DMS114 treated with DMSO at 0.1 percent for 48 hours (cell line): ENCODE data around the gene ITGA2B.
"Not testable (repeated sequence)": the region's sequence is repeated elsewhere in the genome, so short reads cannot be mapped to it uniquely, and the experiment has no call there.

ENCODE experiments used
- DNase-seq: peaks from one replicate; lab custom pipeline; 2025; ENCODE audit not compliant: unreplicated experiment; lab: John Stamatoyannopoulos, UW

The ITGA2B gene

DNA sequence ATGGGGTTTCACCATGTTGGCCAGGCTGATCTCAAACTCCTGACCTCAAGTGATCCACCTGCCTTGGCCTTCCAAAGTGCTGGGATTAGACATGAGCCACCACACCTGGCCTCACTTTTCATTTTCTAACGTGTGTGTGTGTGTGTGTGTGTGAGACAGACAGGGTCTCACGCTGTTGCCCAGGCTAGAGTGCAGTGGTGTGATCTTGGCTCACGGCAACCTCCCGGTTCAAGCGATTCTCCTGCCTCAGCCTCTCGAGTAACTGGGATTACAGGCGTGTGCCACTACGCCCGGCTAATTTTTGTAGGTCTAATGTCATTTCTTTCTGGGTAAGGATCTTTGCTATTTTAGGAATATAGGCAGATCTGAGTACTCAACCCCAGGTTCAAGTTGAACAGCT lies 4.7 kb upstream of the ITGA2B start:
- not testable (repeated sequence) for DNase-seq

DNA sequence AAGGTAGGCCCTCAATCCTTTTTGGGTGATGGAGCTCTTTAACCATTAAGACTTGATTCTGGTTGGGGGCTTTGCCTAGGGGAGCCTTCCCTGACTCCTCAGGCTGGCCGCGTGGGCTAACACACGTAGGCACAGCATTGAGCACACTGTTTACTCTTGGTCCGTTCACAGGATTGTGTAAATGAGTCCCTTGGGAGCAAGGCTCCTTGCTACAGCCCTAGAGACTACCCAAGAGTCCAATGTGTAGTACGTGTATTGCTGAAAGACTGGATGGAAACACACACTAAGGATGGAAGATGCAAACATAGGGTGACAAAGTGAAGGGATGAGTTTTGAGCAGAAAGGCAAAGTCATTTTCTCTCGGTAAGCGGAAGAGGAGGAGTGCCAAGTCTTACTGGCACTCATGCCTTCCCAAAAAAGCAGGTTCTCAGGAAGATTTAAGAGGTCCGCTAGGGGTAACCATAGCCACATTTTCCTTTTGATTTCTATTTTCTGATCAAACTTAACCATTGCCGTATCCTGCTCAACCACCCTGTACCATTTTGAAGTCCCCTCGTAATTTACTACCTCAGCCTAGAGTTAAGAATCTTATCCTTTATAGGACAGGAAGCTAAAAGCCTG lies 911 bp upstream of the ITGA2B start:
- no peak for DNase-seq

DNA sequence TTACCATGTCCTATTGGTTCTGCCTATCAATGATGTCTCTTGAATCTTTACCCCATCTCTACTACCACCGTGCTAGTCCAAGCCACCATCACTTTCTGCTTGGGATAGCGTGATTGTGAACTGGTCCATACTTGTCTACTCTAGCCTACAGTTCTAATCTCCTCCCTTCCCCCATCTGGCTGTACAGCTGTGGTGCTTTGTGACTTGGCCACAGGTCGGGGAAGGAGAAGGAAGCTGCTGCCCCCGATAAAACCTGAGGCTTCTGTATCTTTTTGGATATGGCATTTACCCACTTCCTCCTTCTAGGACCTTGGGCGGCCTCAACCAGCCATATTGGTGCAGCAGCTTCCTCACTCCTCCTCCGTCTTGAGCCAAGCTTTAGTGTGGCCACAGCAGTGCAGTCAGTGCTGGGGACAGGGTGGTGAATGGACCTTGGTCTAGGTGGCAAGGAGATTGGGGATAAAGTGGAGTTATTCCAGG lies 314 bp upstream of the ITGA2B start:
- no peak for DNase-seq

DNA sequence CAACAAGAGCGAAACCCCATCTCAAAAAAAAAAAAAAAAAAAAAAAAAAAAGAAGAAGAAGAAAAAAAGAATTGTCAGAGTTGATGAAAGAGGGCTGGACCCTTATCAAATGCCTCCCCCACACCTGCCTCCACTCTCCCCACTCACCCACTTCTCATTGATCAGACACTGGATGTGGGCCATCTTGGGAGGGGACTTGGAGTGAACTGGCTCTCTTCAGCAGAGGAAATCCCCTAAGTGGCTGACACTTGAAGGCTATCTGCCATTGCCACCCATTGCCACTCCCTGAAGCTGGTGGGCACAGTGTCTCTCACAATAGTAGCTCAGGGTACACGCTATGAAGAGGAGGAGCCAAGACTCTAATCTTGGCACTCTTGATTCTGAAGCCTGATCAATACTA lies 1.6 kb downstream of the ITGA2B start:
- DNase-seq = no peak

DNA sequence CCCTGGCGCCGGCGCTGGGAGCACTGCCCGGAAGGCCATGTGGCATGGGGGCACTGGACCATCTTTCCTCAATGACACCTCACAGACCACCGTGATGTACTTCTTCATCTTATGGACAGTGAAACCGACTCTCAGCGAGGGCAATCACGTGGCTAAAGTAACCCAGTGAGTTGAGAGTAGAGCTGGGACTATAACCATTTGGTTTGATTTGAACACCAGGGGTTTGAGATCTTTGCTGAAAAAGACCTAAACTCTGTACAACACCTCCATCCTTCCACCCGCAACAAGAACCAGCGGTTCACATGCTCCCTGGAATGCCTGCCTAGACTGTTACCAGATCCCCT lies 3.3 kb downstream of the ITGA2B start:
- no peak for DNase-seq

DNA sequence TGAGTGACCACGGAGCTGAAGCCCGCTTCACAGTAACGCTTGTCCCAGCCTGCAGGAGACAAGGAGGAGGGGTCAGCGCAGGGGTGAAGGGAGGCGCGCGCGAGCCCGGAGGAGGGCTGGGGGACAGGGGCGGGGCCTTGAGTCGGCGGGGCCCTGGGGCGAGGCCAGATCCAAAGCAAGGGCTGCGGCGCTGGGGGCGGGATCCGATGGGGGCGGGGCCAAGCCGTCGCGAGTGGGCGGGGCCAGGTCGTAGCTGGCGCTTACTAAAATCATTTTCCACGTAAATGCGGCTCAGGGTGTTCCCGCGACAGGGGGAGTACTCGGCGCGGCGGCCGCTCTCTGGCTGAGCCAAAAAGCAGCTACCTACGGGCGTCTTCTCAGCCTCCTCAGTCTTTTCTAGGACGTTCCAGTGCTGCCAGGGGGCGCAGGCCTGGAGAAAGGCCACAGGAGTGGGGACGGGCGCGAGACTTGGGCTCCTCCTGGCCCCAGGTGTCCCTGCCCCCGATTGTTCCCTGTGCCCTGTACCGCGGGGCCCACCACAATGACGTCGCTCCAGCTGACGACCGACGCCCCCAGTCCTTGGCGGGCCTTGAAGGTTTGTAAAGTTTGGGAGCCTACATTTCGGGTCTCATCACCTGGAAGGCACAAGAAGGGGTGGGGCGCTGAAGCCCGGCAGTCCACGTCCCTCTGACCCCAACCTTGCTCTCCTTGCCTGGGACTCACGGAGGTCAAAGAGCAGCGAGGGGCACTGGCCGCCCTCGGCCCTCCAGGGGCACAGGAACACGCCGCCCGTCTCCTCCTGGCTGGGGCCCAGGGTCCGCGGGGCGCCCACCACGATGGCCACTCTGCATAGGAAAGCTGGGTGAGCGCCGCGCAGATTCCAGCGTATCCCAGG lies 3.9 kb downstream of the ITGA2B start:
- DNase-seq = peak; percentile 43

DNA sequence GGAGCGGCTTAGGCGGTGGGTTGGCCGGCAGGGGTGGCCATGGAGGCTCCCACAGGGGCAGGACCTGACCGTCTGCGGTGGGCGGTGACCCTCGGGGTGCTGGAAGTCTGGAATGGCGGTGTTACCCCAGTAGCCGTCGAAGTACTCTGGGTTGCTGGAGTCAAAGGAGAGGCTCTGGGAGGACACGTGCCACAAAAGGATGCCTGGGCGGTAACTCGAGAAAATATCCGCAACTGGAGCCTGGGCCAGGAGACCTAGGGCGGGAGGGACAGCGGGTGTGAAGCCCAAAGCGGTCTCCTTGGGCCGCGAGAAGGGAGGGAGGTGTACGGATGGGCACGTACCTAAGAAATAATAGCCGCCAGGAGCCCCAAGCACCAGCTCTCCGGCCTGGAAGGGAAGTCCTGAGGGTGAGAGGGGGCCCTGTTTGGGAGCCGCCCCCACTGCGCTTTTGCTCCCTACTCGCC lies 4.6 kb downstream of the ITGA2B start:
- no peak for DNase-seq

DNA sequence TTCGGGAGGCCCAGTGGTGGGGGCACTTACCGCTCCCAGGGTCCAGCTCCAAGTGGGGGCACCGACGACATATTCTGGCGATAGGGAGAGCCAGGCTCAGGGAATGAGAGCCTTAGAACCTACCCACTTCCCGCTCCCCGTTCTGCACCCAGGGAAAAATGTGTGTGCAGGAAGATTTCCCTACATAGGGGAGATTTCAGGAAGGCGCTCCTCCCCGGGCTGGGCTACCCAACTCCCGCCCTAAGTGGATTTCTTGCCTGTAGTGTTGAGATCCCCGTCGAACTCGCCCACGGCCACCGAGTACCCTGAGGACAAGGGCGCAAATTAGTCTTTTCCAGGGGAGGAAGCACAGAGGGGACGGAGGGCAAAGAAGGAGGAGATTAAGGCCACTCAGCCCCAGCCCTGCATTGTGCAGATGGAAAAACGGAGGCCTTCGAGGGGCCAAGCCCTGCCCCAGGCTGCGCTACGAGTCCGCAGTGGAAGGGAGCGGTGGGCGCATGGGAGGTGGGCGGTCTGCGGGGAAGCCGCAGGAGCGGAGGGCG lies 5.1 kb downstream of the ITGA2B start:
- DNase-seq = no peak

DNA sequence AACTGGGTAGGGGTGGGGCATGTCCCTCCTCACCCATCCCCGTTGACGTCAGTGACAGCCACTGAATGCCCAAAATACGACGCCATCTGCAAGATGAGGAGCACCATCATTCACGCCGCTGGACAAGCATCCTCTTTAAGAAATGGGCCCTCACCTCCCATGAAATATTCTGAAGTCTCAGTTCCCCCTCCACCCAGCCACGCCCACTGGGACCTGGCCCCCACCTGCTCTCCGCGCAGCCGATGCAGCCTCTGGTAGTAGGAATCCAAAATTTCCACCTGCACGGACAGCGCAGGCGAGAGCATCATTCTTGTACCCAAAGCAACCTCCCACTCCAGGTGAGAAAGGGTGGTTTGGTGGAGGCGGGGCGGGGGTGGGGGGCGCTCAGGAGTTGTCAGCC lies 5.6 kb downstream of the ITGA2B start:
- DNase-seq = no peak

DNA sequence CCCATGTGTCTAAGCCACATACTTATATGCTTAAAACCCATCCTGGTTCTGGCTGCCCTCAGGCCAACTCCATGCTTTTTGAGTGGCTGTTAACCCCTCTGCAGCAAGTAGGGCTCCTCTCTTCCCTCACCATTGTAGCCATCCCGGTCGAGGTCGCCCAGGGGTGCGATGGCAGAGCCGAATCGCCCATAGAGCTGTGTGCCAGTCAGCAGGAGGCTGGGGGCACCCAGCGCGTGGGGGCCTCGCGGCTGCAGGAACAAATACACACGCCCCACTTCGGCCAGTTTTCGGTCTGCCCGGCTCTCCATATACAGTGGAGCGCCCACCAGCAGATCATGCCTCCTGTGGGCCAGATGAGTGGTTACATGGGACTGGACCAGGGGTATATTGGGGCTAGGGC lies 6.1 kb downstream of the ITGA2B start:
- DNase-seq = no peak

DNA sequence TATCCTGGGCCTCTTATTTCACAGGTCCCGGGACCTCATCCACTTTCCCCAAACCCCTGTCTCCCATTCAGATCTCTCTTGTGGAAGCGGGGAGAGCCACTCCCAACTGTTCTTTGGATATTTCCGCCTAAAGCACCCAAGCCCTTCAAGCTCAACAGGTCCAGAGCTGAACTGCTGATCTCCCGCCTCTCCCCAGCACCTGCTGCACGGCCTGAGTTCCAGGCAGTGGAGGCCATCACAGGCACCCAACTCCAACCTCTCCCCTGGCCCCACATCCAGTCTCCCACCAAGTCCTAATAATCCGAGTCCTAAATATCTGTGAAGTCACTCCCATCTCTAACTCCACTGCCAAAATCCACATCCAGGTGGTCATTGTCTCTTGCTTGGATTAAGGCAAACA lies 6.5 kb downstream of the ITGA2B start:
- DNase-seq = no peak

DNA sequence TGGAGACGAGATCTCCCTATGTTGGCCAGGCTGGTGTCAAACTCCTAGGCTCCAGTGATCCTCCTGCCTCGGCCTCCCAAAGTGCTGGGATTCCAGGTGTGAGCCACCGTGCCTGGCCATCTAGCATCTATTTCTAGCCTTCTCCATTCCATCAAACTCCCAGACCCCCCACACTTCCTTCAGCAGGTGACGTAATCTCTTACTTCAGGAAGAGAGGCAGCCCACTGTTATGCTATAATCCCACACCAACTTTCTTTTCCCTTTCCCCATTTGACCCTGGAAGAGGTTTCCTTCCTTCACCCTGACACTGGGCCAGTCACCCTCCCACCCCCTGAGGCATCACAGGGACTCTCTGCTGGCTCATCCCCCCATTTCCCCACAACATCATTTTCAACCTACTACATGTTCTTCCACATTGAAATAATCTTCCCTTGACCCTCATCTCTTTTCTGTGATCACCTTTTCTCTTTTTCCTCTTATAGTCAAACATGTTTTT lies 7.6 kb downstream of the ITGA2B start:
- DNase-seq = no peak

DNA sequence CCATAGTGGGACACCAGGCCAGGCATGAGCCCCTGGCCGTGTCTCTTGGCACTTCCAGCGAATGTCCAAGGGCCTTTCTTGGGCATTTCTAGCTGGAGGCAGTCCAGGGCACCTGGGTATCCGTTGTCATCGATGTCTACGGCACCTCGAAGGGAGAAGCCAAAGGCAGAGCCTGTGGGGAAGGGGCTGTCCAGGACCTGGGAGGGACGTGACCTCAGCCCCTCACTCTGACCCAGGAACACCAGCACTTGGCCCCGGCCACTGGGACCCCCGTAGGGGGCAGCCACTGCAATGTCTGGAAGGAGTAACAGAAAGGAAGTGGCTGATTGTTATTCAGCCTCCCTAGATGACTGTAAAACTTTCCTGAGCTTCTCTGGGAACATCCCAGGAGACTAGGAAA lies 8.7 kb downstream of the ITGA2B start:
- DNase-seq = no peak

DNA sequence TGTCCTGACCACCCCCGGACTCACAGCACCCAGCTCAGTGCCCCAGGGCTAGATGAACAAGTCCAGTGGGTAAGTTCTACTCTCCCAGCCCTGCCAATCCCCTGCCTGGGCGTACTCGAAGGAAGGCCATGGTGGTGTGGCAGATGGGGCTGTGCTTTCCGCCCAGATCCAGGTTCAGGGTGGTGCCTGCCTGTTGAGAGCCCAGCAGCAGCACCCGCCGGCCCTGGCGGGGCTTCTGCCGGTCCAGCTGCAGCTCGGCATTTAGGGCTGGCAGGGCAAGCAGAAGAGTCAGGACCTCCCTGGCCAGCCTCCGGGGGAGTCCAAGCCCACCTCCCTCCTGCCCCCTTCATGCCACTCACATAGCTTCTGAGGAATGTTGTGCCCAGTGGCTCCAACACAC lies 9.6 kb downstream of the ITGA2B start:
- no peak for DNase-seq

DNA sequence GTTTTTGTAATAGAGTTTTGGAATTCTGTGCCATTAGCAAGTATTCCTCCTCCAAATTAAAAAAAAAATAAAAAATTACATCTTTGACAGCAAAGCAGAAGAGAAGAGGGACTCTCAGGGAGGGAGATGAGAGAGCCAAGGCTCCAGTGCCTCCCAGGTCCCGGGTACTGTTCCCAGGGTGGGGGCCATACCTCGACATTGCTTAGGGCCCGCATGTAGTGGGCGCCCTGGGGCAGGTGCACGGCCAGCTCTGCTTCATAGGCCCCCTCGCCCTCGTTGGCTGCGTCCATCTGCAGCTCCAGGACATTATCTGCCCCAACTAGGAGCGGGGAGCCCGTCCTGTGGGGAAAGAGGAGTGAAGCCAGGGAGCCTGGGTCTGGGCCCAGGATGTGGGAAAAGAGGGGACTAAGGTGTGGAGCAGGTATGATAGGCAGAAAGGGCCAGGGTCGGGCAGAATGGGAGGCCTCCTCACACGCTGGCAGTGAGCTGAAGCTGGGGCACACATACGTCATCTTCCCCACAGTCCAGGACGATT lies 11.2 kb downstream of the ITGA2B start:
- DNase-seq = no peak

DNA sequence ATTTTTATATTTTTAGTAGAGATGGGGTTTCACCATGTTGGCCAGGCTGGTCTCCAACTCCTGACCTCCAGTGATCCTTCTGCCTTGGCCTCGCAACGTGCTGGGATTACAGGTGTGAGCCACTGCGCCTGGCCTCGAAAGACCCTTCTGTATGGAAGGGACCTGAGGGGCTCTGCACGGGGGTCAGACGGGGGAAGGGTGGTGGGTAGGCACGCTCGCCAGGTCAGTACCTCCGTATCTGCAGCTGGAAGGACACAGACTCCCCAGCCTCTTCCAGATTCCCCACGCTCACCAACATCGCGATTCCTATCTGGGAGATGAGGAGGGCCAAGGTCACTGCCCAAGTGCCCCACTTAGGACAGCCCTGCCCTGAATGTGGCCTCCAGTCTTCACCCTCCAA lies 12.7 kb downstream of the ITGA2B start:
- no peak for DNase-seq

DNA sequence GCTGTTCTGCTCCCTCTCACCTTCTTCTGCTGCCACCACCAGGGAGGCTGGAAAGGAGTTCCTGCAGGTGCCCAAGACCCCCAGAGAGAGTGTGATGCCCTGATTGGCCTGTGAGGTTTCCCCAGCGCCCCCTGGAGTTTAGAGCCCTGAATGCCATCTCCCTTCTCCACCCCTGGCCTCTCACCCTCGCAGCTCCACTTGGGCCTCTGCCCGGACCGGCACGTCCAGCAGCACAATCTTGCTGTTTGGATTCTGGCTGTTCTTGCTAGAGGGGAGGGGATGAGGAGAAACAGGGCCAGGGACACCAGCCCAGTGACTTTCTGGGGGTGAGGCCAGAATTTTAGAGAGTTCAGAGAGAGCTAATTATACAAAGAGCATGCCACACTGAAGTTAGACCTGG lies 13.3 kb downstream of the ITGA2B start:
- DNase-seq = no peak

DNA sequence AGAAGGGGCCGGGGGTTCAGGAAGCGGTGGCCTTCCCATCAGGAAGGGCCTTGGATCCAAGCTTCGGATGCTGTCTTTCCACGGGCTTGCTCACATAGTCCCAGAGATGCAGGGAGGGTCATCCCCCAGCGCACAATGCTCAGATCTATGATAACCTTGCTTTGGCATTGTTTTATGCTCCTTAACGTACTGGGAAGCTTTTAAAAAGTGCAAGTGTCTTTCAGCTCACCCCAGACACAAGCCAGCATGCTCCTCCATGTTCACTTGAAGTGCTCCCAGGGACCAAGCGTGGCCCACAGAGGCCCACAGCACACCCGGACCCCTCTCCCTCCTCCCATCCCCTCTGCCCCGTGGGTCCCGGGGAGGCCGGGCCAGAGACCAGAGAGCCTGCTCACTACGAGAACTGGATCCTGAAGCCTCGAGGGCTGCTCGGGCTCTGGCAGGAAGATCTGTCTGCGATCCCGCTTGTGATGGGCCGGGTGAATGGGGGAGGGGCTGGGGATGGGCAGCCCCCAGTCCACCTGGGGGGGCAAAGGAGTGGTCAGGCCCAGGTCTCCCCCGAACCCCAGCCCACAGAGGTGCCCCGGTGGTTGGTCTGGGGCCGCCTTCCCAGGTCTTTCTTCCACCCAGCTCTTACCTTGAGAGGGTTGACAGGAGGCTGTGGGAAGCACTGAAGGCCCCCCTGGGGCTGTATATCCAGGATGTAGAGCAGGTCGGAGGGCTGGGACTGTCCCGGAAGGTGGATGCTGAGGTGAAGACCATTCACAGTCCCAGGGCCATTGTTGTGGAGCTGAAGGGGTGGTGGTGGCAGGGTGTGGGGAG lies 14.0 kb downstream of the ITGA2B start:
- DNase-seq = no peak

DNA sequence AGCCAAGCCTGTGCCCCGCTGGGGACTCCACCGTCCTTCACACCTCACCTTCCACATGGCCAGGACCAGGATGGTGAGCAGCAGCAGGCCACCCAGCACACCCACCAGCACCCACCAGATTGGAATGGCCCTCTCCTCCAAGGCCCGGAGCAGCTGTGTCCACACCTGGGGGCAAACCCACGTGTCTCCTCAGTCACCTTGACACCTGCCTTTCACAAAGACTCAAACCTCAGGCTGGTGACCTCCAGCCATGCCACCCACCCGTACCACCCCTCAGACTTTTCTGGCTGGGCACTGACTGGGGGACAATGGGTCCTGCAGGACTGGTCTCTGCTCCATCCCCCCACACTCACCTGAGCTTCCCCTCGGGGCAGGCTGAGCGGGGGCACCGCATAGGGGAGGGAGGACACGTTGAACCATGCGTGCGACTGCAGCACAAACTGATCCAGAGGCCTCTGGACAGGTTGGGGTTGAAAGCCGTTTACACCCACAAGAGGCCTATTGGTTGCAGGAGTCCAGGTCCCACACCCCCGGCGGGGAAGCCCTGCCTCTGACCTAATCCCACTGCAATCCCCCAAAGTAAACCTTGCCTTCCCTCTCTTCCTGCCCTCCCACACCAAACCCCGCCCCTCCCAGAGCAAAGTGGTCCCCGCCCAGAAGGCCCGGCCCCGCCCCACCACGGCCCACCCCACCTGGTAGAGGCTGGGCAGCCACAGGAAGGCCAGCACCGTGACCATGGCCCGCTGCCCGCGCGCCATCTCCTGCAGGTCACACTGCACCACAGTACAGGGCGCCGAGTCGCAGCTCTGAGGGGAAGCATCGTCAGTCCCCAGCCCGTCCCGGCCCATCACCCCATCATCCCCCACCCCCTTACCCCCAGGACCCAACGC lies 14.9 kb downstream of the ITGA2B start:
- no peak for DNase-seq

DNA sequence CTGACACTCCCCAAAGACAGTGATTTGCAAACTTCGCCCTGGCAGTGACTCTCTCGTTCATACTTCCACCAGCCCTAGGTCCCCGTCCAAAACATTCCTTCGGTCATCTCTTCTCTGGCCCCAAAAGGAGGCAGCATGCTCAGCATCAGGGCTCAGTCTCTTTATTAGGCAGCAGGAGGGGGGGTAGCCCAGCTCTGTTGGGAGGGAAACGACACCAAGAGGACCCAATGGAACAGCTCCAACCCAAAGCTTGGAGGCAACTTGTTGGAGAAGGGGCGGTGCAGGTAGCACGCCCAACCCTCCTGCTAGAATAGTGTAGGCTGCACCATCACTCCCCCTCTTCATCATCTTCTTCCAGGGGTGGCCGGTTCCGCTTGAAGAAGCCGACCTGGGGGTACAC lies 17.4 kb downstream of the ITGA2B start:
- no peak for DNase-seq
